ENCODE data around the gene ZNF827. TPM values are rescaled to one million over a fixed set of nuclear protein-coding genes. Genes with fewer than 3 reads are reported as not detected.

Gene ZNF827
- polyA plus RNA-seq, 1 donor from 2014 or later, result 12.1 TPM

DNA sequence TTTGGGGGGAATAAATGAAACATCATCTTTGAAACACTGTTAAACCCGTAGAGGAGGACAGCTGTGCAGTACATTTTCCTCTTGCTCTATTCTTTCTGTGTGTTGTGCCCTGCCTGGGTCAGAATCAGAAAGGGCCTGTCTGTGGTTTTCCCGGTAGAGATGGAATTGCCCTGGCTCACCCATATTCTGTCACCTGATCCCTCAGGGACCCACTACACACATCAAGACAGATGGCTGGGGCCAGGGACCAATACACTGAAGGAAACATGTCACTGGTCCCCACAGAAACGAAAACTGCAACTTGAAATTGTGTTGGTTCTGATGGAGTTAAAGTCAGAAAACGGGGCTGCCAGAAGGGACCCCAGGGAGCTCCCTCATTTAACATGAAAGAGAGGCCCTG, 114.9 kb downstream of the ZNF827 start:
- Histone ChIP-seq H3K9ac (ENCODE audit: low read length) (no peak overlapping the region), H2AFZ (ENCODE audit: low read depth, low read length) (no peak overlapping the region), H3K79me2 (replicated peaks; ENCODE audit: insufficient read depth, low read length) (no peaks in the 10 kb centered on the region), H3K4me2 (ENCODE audit: low read length) (no peak overlapping the region), H3K27ac (ENCODE audit: low read length) (no peak overlapping the region), H3K27me3 (ENCODE audit: insufficient read depth, low read depth, low read length) (no peaks in the 10 kb centered on the region), H4K20me1 (ENCODE audit: insufficient read depth) (no peaks in the 10 kb centered on the region), H3K4me3 (ENCODE audit: low read length) (no peak overlapping the region), H3K9me2 (ENCODE audit: insufficient read depth, low read length) (no peaks in the 10 kb centered on the region), H3K9me3 (ENCODE audit: low read length) (no peaks in the 10 kb centered on the region), H3F3A (ENCODE audit: insufficient read depth, low read length, poor library complexity, severe bottlenecking) (no peaks in the 10 kb centered on the region), H3K36me3 (ENCODE audit: insufficient read depth, low read length) (peaks cover 9% of the 10 kb centered on the region)
- no peak for TF ChIP-seq MXI1 (conservative IDR thresholded peaks at IDR 0.05; ENCODE audit: poor library complexity, severe bottlenecking)
- no peak for TF ChIP-seq POLR2AphosphoS5 (IDR thresholded peaks at IDR 0.05)
- no peak for TF ChIP-seq RAD21 (conservative IDR thresholded peaks at IDR 0.05)
- TF ChIP-seq, protein P1, sequence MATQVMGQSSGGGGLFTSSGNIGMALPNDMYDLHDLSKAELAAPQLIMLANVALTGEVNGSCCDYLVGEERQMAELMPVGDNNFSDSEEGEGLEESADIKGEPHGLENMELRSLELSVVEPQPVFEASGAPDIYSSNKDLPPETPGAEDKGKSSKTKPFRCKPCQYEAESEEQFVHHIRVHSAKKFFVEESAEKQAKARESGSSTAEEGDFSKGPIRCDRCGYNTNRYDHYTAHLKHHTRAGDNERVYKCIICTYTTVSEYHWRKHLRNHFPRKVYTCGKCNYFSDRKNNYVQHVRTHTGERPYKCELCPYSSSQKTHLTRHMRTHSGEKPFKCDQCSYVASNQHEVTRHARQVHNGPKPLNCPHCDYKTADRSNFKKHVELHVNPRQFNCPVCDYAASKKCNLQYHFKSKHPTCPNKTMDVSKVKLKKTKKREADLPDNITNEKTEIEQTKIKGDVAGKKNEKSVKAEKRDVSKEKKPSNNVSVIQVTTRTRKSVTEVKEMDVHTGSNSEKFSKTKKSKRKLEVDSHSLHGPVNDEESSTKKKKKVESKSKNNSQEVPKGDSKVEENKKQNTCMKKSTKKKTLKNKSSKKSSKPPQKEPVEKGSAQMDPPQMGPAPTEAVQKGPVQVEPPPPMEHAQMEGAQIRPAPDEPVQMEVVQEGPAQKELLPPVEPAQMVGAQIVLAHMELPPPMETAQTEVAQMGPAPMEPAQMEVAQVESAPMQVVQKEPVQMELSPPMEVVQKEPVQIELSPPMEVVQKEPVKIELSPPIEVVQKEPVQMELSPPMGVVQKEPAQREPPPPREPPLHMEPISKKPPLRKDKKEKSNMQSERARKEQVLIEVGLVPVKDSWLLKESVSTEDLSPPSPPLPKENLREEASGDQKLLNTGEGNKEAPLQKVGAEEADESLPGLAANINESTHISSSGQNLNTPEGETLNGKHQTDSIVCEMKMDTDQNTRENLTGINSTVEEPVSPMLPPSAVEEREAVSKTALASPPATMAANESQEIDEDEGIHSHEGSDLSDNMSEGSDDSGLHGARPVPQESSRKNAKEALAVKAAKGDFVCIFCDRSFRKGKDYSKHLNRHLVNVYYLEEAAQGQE (IDR thresholded peaks at IDR 0.05; ENCODE audit: borderline replicate concordance), result no peak
- no peak for TF ChIP-seq SMC3 (conservative IDR thresholded peaks at IDR 0.05; ENCODE audit: poor library complexity)
- TF ChIP-seq, protein P2, sequence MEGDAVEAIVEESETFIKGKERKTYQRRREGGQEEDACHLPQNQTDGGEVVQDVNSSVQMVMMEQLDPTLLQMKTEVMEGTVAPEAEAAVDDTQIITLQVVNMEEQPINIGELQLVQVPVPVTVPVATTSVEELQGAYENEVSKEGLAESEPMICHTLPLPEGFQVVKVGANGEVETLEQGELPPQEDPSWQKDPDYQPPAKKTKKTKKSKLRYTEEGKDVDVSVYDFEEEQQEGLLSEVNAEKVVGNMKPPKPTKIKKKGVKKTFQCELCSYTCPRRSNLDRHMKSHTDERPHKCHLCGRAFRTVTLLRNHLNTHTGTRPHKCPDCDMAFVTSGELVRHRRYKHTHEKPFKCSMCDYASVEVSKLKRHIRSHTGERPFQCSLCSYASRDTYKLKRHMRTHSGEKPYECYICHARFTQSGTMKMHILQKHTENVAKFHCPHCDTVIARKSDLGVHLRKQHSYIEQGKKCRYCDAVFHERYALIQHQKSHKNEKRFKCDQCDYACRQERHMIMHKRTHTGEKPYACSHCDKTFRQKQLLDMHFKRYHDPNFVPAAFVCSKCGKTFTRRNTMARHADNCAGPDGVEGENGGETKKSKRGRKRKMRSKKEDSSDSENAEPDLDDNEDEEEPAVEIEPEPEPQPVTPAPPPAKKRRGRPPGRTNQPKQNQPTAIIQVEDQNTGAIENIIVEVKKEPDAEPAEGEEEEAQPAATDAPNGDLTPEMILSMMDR (IDR thresholded peaks at IDR 0.05; ENCODE audit: poor library complexity, severe bottlenecking), result no peak
- TF ChIP-seq TAF1 (IDR thresholded peaks at IDR 0.05; ENCODE audit: low read depth), result no peak

DNA sequence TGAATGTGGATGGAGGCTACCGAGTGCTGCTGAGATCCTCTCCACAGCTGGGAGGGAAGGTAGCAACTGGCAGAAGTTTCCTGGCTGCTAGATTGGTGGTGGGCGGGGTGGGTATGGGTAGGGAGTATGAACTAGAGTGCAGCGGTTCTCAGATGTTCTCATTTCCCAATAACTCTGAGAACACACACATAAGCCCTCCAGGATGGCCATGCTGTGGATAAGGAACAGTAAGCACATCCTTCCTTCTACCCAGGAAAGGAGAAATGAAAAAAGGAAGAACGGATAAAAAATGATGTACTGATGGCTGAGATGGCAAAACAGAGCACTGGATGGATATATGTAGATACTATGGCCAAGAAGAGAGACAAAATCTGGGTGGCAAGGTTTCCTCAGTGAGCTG, 116.0 kb downstream of the ZNF827 start:
- no peak overlapping the region for H3K27ac ChIP-seq (ENCODE audit: low read length)
- H3K9me3 ChIP-seq (ENCODE audit: low read length), result no peaks in the 10 kb centered on the region
- no peaks in the 10 kb centered on the region for H3K79me2 ChIP-seq (replicated peaks; ENCODE audit: insufficient read depth, low read length)
- no peaks in the 10 kb centered on the region for H3K27me3 ChIP-seq (ENCODE audit: insufficient read depth, low read depth, low read length)
- H3K9ac ChIP-seq (ENCODE audit: low read length), result no peak overlapping the region
- no peak for TF ChIP-seq TAF1 (IDR thresholded peaks at IDR 0.05; ENCODE audit: low read depth)
- TF ChIP-seq MXI1 (conservative IDR thresholded peaks at IDR 0.05; ENCODE audit: poor library complexity, severe bottlenecking), result no peak
- TF ChIP-seq EZH2 (IDR thresholded peaks at IDR 0.05; ENCODE audit: borderline replicate concordance, insufficient read depth, low read length, poor library complexity, severe bottlenecking), result no peak
- no peak for TF ChIP-seq RAD21 (conservative IDR thresholded peaks at IDR 0.05)
- TF ChIP-seq SMC3 (conservative IDR thresholded peaks at IDR 0.05; ENCODE audit: poor library complexity), result no peak
- TF ChIP-seq, protein P1 (IDR thresholded peaks at IDR 0.05; ENCODE audit: borderline replicate concordance), result no peak
- no peak for TF ChIP-seq POLR2AphosphoS5 (IDR thresholded peaks at IDR 0.05)
- no peak for TF ChIP-seq EP300 (conservative IDR thresholded peaks at IDR 0.05; ENCODE audit: poor library complexity, severe bottlenecking)
- H3K4me2 ChIP-seq (ENCODE audit: low read length), result no peak overlapping the region
- H3F3A ChIP-seq (ENCODE audit: insufficient read depth, low read length, poor library complexity, severe bottlenecking), result no peaks in the 10 kb centered on the region
- no peaks in the 10 kb centered on the region for H3K9me2 ChIP-seq (ENCODE audit: insufficient read depth, low read length)
- no peak overlapping the region for H3K4me3 ChIP-seq (ENCODE audit: low read length)
- peaks cover 3% of the 10 kb centered on the region for H3K36me3 ChIP-seq (ENCODE audit: insufficient read depth, low read length)
- H4K20me1 ChIP-seq (ENCODE audit: insufficient read depth), result no peaks in the 10 kb centered on the region
- H2AFZ ChIP-seq (ENCODE audit: low read depth, low read length), result no peak overlapping the region

Measured in neural cell (in vitro differentiated cells).